ENCODE data around the gene PBX2.
"Not testable (repeated sequence)": the region's sequence is repeated elsewhere in the genome, so short reads cannot be mapped to it uniquely, and the experiment has no call there.

Gene PBX2

GRCh38 chr6:32195652-32195901 lies 5.6 kb upstream of the PBX2 start:
- Mint-ChIP-seq H3K27ac (peak overlapping the region; percentile 99), H3K36me3 (ENCODE audit: low read depth) (peaks cover 20% of the 10 kb centered on the region), H3K9me3 (no peaks in the 10 kb centered on the region), H3K4me3 (peak overlapping the region; percentile 96), H3K4me1 (ENCODE audit: low read depth) (peaks cover 27% of the 10 kb centered on the region), H3K27me3 (ENCODE audit: low read depth) (no peaks in the 10 kb centered on the region)
- DNase-seq (ENCODE audit: low spot score) = peak; percentile 100

GRCh38 chr6:32194825-32195651 lies 5.0 kb upstream of the PBX2 start:
- no peak for DNase-seq (ENCODE audit: low spot score)
- Mint-ChIP-seq H3K4me3 (peak overlapping the region; percentile 96), H3K27me3 (ENCODE audit: low read depth) (no peaks in the 10 kb centered on the region), H3K27ac (peak overlapping the region; percentile 90), H3K9me3 (no peaks in the 10 kb centered on the region), H3K36me3 (ENCODE audit: low read depth) (peaks cover 26% of the 10 kb centered on the region), H3K4me1 (ENCODE audit: low read depth) (peaks cover 27% of the 10 kb centered on the region)

- Mint-ChIP-seq H3K9me3 (no peaks in the 10 kb centered on the region), H3K36me3 (ENCODE audit: low read depth) (peaks cover 26% of the 10 kb centered on the region), H3K27me3 (ENCODE audit: low read depth) (no peaks in the 10 kb centered on the region), H3K4me3 (peak overlapping the region; percentile 100), H3K4me1 (ENCODE audit: low read depth) (peaks cover 27% of the 10 kb centered on the region), H3K27ac (no peak overlapping the region)
- no peak for DNase-seq (ENCODE audit: low spot score)
Measured at GRCh38 chr6:32194388-32194787, 4.4 kb upstream of the PBX2 start.

- not testable (repeated sequence) for H3K9me3 Mint-ChIP-seq; DNase-seq (ENCODE audit: low spot score); H3K27me3 Mint-ChIP-seq (ENCODE audit: low read depth)
- H3K36me3 Mint-ChIP-seq (ENCODE audit: low read depth) = peaks cover 37% of the 10 kb centered on the region
- H3K27ac Mint-ChIP-seq = peak overlapping the region; percentile 97
- peak overlapping the region; percentile 100 for H3K4me3 Mint-ChIP-seq
- peaks cover 37% of the 10 kb centered on the region for H3K4me1 Mint-ChIP-seq (ENCODE audit: low read depth)
Measured at GRCh38 chr6:32193096-32193495, 3.1 kb upstream of the PBX2 start.

GRCh38 chr6:32192608-32193039 lies 2.6 kb upstream of the PBX2 start, which contains the start of gene GPSM3:
TSS of gene GPSM3 (minus strand) at chr6:32192643. CDS start at chr6:32192513, 130 bp downstream.
- peak; percentile 56 for DNase-seq (ENCODE audit: low spot score)
- Mint-ChIP-seq H3K36me3 (ENCODE audit: low read depth) (peaks cover 42% of the 10 kb centered on the region), H3K9me3 (no peaks in the 10 kb centered on the region), H3K27me3 (ENCODE audit: low read depth) (no peaks in the 10 kb centered on the region), H3K27ac (peak within 1 kb of the TSS; percentile 97), H3K4me3 (peak within 1 kb of the TSS; percentile 100), H3K4me1 (ENCODE audit: low read depth) (peaks cover 37% of the 10 kb centered on the region)

- peaks cover 42% of the 10 kb centered on the region for H3K4me1 Mint-ChIP-seq (ENCODE audit: low read depth)
- H3K4me3 Mint-ChIP-seq = peak overlapping the region; percentile 100
- no peak for DNase-seq (ENCODE audit: low spot score)
- peaks cover 49% of the 10 kb centered on the region for H3K36me3 Mint-ChIP-seq (ENCODE audit: low read depth)
- H3K27me3 Mint-ChIP-seq (ENCODE audit: low read depth) = no peaks in the 10 kb centered on the region
- H3K9me3 Mint-ChIP-seq = no peaks in the 10 kb centered on the region
- H3K27ac Mint-ChIP-seq = peak overlapping the region; percentile 97
Measured at GRCh38 chr6:32191696-32192607, 1.9 kb upstream of the PBX2 start.

GRCh38 chr6:32190911-32191677 lies 1.1 kb upstream of the PBX2 start:
- DNase-seq (ENCODE audit: low spot score) = no peak
- Mint-ChIP-seq H3K4me1 (ENCODE audit: low read depth) (peaks cover 46% of the 10 kb centered on the region), H3K27me3 (ENCODE audit: low read depth) (no peaks in the 10 kb centered on the region), H3K9me3 (no peaks in the 10 kb centered on the region), H3K36me3 (ENCODE audit: low read depth) (peaks cover 57% of the 10 kb centered on the region), H3K27ac (peak overlapping the region; percentile 97), H3K4me3 (peak overlapping the region; percentile 100)

- Mint-ChIP-seq H3K4me3 (peak overlapping the region; percentile 84), H3K4me1 (ENCODE audit: low read depth) (peaks cover 42% of the 10 kb centered on the region)
Measured at GRCh38 chr6:32189742-32190053, 304 bp downstream of the PBX2 start.

GRCh38 chr6:32189069-32189741 lies 797 bp downstream of the PBX2 start:
- Mint-ChIP-seq H3K27ac (peak overlapping the region; percentile 77), H3K36me3 (ENCODE audit: low read depth) (peaks cover 67% of the 10 kb centered on the region), H3K4me1 (ENCODE audit: low read depth) (peaks cover 38% of the 10 kb centered on the region), H3K9me3 (no peaks in the 10 kb centered on the region), H3K4me3 (peak overlapping the region; percentile 84), H3K27me3 (ENCODE audit: low read depth) (no peaks in the 10 kb centered on the region)
- DNase-seq (ENCODE audit: low spot score) = no peak

More at GRCh38 chr6:32189742-32190053, 304 bp downstream of the PBX2 start:
- DNase-seq (ENCODE audit: low spot score) = no peak
- peak overlapping the region; percentile 77 for H3K27ac Mint-ChIP-seq
- peaks cover 65% of the 10 kb centered on the region for H3K36me3 Mint-ChIP-seq (ENCODE audit: low read depth)
- H3K27me3 Mint-ChIP-seq (ENCODE audit: low read depth) = no peaks in the 10 kb centered on the region
- no peaks in the 10 kb centered on the region for H3K9me3 Mint-ChIP-seq

GRCh38 chr6:32188381-32189068 lies 1.5 kb downstream of the PBX2 start:
- Mint-ChIP-seq H3K27ac (peak overlapping the region; percentile 77), H3K27me3 (ENCODE audit: low read depth) (no peaks in the 10 kb centered on the region), H3K9me3 (no peaks in the 10 kb centered on the region), H3K36me3 (ENCODE audit: low read depth) (peaks cover 71% of the 10 kb centered on the region), H3K4me1 (ENCODE audit: low read depth) (peaks cover 31% of the 10 kb centered on the region), H3K4me3 (peak overlapping the region; percentile 84)
- no peak for DNase-seq (ENCODE audit: low spot score)

- peak overlapping the region; percentile 52 for H3K4me3 Mint-ChIP-seq
- H3K36me3 Mint-ChIP-seq (ENCODE audit: low read depth) = peaks cover 75% of the 10 kb centered on the region
- not testable (repeated sequence) for H3K27me3 Mint-ChIP-seq (ENCODE audit: low read depth); DNase-seq (ENCODE audit: low spot score); H3K9me3 Mint-ChIP-seq
- peak overlapping the region; percentile 81 for H3K27ac Mint-ChIP-seq
- peaks cover 28% of the 10 kb centered on the region for H3K4me1 Mint-ChIP-seq (ENCODE audit: low read depth)
Measured at GRCh38 chr6:32187725-32188380, 2.1 kb downstream of the PBX2 start.

GRCh38 chr6:32187009-32187709 lies 2.8 kb downstream of the PBX2 start:
- Mint-ChIP-seq H3K27ac (peak overlapping the region; percentile 81), H3K9me3 (no peaks in the 10 kb centered on the region), H3K27me3 (ENCODE audit: low read depth) (no peaks in the 10 kb centered on the region), H3K4me1 (ENCODE audit: low read depth) (peaks cover 27% of the 10 kb centered on the region), H3K4me3 (peak overlapping the region; percentile 64), H3K36me3 (ENCODE audit: low read depth) (peaks cover 72% of the 10 kb centered on the region)
- DNase-seq (ENCODE audit: low spot score) = no peak

Measured in T-helper 2 cell treated with Interferon-gamma antibody and Interleukin-4, amounts not matched to agents 5 μg/mL and 100 μg/mL, for 36 hours (primary cell).